ENCODE results near the gene CPN2. TPM values are rescaled to one million over a fixed set of nuclear protein-coding genes. Genes with fewer than 3 reads are reported as not detected.

CPN2 gene
- total RNA-seq, 3 donors from 2014 or later: 0.14 TPM; not detected in 2

DNA sequence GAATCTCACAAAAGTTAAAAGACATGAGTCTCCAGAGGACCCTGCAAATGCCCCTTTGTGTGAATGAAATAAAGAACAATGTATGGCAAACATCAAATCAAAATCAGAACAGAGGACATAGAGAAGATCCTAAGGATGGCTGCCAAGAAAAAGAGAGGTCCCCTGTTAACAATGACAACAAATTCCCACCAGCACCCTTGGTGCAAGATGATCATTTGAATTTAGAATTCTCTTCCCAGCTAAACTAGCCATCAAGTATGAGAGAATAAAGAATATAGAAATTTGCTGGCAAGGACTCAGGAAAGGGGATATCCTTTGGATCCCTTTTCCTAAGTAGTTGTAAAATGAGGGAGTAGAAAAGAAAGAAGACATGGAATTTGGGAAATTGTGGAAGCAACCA lies 39.7 kb upstream of the CPN2 start:
- ATAC-seq: no peak
- H3K4me3 ChIP-seq: no peak overlapping the region
- no peak for DNase-seq
- TF ChIP-seq, protein P1, sequence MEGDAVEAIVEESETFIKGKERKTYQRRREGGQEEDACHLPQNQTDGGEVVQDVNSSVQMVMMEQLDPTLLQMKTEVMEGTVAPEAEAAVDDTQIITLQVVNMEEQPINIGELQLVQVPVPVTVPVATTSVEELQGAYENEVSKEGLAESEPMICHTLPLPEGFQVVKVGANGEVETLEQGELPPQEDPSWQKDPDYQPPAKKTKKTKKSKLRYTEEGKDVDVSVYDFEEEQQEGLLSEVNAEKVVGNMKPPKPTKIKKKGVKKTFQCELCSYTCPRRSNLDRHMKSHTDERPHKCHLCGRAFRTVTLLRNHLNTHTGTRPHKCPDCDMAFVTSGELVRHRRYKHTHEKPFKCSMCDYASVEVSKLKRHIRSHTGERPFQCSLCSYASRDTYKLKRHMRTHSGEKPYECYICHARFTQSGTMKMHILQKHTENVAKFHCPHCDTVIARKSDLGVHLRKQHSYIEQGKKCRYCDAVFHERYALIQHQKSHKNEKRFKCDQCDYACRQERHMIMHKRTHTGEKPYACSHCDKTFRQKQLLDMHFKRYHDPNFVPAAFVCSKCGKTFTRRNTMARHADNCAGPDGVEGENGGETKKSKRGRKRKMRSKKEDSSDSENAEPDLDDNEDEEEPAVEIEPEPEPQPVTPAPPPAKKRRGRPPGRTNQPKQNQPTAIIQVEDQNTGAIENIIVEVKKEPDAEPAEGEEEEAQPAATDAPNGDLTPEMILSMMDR (IDR thresholded peaks at IDR 0.05): no peak
- no peaks in the 10 kb centered on the region for H3K36me3 ChIP-seq (ENCODE audit: low read depth)
- intact Hi-C loops (cut with DNase I, micrococcal nuclease): no loop called here
- peaks cover 14% of the 10 kb centered on the region for H3K4me1 ChIP-seq (ENCODE audit: low read depth)
- H3K9me3 ChIP-seq: no peaks in the 10 kb centered on the region

DNA sequence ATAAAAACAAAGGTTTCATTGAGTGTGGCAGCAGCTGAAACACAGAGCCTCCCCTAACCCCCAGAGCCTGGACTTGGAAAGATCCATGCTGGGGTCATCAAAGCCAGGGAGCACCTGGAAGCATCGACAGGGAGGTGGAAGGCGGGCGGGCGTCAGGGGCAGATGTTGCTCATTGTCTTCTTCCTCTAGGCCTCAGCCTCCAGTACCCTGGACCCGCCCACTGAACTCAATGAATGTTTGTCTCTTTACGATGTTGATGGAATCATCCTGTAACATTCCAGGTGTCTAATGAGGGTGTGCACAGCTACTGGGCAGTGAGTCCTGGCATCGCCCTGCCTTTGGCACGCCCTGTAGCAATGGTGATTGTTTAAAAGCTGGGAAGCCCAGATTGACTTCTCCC lies 38.1 kb upstream of the CPN2 start:
- TF ChIP-seq, protein P1 (IDR thresholded peaks at IDR 0.05): no peak
- peak; percentile 72 for ATAC-seq
- H3K4me3 ChIP-seq: no peak overlapping the region
- H3K4me1 ChIP-seq (ENCODE audit: low read depth): peaks cover 1% of the 10 kb centered on the region
- no peaks in the 10 kb centered on the region for H3K36me3 ChIP-seq (ENCODE audit: low read depth)
- intact Hi-C loops (cut with DNase I, micrococcal nuclease): no loop called here
- DNase-seq: no peak
- no peaks in the 10 kb centered on the region for H3K9me3 ChIP-seq

DNA sequence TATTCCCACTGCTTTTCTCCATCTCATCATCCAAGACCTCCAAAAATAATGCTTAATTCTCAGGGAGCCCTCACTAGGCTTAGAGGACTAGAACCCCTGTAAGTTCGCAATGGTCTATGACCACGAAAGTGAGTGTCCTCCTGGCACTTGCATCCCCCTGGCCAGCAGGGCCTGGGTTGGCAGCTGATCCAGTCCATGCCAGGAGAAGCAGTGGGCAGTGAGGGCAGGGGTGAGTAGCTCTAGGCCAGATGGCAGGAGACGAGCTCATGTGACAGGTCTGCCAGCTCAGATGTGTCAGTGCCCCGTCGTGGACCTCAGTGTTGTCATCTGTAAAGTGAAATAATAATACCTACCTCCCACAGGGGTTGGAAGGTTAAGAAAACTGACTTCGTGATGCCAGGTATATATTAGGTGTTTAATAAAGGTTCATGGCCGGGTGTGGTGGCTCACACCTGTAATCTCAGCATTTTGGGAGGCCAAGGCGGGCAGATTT lies 36.8 kb upstream of the CPN2 start:
- ATAC-seq: no peak
- intact Hi-C loops (cut with DNase I, micrococcal nuclease): no loop called here
- H3K9me3 ChIP-seq: no peaks in the 10 kb centered on the region
- H3K4me3 ChIP-seq: no peak overlapping the region
- DNase-seq: no peak
- H3K4me1 ChIP-seq (ENCODE audit: low read depth): no peaks in the 10 kb centered on the region
- no peaks in the 10 kb centered on the region for H3K36me3 ChIP-seq (ENCODE audit: low read depth)
- TF ChIP-seq, protein P1 (IDR thresholded peaks at IDR 0.05): no peak

DNA sequence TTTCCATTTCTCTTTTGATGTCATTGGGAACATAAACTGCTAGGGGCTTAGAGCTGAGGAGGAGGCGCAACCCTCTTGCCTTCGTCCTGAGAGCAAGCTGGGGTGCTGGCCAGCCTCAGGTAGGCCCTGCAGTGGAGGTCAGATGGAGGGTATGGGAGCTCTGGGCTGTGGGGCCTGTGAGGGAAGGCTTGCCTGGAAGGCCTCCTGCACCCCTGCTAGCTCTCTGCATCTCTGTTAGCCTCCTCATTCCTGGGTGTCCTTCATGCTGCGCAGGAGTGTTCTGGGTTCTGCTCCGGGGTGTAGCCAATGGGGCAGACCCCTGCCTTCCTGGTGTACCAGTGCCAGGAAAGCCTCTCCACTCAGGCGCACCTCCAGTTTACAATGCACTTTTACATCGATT lies 36.1 kb upstream of the CPN2 start:
- intact Hi-C loops (cut with DNase I, micrococcal nuclease): no loop called here
- H3K4me3 ChIP-seq: no peak overlapping the region
- H3K4me1 ChIP-seq (ENCODE audit: low read depth): no peaks in the 10 kb centered on the region
- H3K36me3 ChIP-seq (ENCODE audit: low read depth): no peaks in the 10 kb centered on the region
- DNase-seq: no peak
- ATAC-seq: no peak
- H3K9me3 ChIP-seq: no peaks in the 10 kb centered on the region
- TF ChIP-seq, protein P1 (IDR thresholded peaks at IDR 0.05): no peak

- DNase-seq (no peak), ATAC-seq (no peak)
- TF ChIP-seq, protein P1 (IDR thresholded peaks at IDR 0.05): no peak
- intact Hi-C loops (cut with DNase I, micrococcal nuclease): no loop called here
- H3K36me3 ChIP-seq (ENCODE audit: low read depth): no peaks in the 10 kb centered on the region
- no peaks in the 10 kb centered on the region for H3K9me3 ChIP-seq
- H3K4me3 ChIP-seq: no peak overlapping the region
- no peaks in the 10 kb centered on the region for H3K4me1 ChIP-seq (ENCODE audit: low read depth)
These were observed 35.5 kb upstream of the CPN2 start for GRCh38 chr3:194386648-194387047.

DNA sequence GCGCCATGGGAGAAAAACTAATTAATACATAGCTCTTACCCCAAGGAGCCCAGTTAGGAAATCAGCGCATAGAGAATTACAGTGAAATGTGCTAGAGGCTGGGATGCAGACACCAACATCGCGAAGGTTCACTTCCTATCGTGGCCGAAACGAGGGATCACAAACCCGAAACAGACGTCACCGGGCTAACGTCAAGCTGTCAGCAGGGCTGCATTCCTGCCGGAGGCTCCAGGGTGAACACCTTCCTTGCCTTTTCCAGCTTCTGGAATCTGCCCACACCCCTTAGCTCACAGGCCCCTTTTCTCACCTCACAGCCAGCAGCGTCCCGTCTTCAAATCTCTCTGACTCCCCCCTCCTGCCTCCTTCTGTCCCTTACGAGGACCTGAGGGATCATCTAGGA lies 34.9 kb upstream of the CPN2 start:
- TF ChIP-seq, protein P1 (IDR thresholded peaks at IDR 0.05): no peak
- Histone ChIP-seq H3K4me3 (no peak overlapping the region), H3K36me3 (ENCODE audit: low read depth) (no peaks in the 10 kb centered on the region), H3K9me3 (no peaks in the 10 kb centered on the region), H3K4me1 (ENCODE audit: low read depth) (no peaks in the 10 kb centered on the region)
- intact Hi-C loops (cut with DNase I, micrococcal nuclease): no loop called here
- DNase-seq: no peak
- ATAC-seq: no peak
